Measurements from ENCODE around the gene GAS6.
A peak's percentile ranks its signal among the peaks of the same experiment; 100 is the strongest.

The GAS6 gene

GRCh38 chr13:113862931-113863523 lies 849 bp downstream of the GAS6 start:
- ChIA-PET POLR2A (interaction anchor here (0.6 kb wide), 1 partner anchor 1767 kb away, joined by 3 read pairs; no protein-coding TSS in a partner anchor), CTCF (no interaction called here)
- no peak for TF ChIP-seq CTCF (IDR thresholded peaks at IDR 0.05; ENCODE audit: control extremely low read depth, extremely low read depth, low read depth, missing control alignments)
- peak; percentile 74 for DNase-seq (ENCODE audit: extremely low spot score)

GRCh38 chr13:113862191-113862930 lies 1.5 kb downstream of the GAS6 start:
- TF ChIP-seq CTCF (IDR thresholded peaks at IDR 0.05; ENCODE audit: control extremely low read depth, extremely low read depth, low read depth, missing control alignments) = no peak
- no peak for DNase-seq (ENCODE audit: extremely low spot score)
- ChIA-PET POLR2A (no interaction called here), CTCF (no interaction called here)

- ChIA-PET POLR2A (no interaction called here), CTCF (no interaction called here)
- no peak for DNase-seq (ENCODE audit: extremely low spot score)
These were observed 2.3 kb downstream of the GAS6 start for GRCh38 chr13:113861433-113862030.

GRCh38 chr13:113860665-113861432 lies 3.0 kb downstream of the GAS6 start:
- no peak for TF ChIP-seq CTCF (IDR thresholded peaks at IDR 0.05; ENCODE audit: control extremely low read depth, extremely low read depth, low read depth, missing control alignments)
- POLR2A ChIA-PET = no interaction called here
- DNase-seq (ENCODE audit: extremely low spot score) = no peak
- CTCF ChIA-PET = no interaction called here

More at GRCh38 chr13:113861433-113862030, 2.3 kb downstream of the GAS6 start:
- no peak for TF ChIP-seq CTCF (IDR thresholded peaks at IDR 0.05; ENCODE audit: control extremely low read depth, extremely low read depth, low read depth, missing control alignments)

- TF ChIP-seq CTCF (IDR thresholded peaks at IDR 0.05; ENCODE audit: control extremely low read depth, extremely low read depth, low read depth, missing control alignments) = no peak
- ChIA-PET POLR2A (no interaction called here), CTCF (no interaction called here)
- DNase-seq (ENCODE audit: extremely low spot score) = no peak
These were observed 3.7 kb downstream of the GAS6 start for GRCh38 chr13:113860051-113860664.
